Activated CD4-positive, CD25-positive, alpha-beta regulatory T cell treated with anti-CD3 and anti-CD28 coated beads, Interleukin-2, amount 50 U/mL, for 72 hours (primary cell): ENCODE data around the gene NOC4L.
"Not testable (repeated sequence)": the region's sequence is repeated elsewhere in the genome, so short reads cannot be mapped to it uniquely, and the experiment has no call there.

Experiments
- DNase-seq: peaks from one replicate; pipeline ENCODE4 v3.0.0; 2021

Gene NOC4L

GRCh38 chr12:132124766-132125425, 19.4 kb upstream of the NOC4L start:
- no peak for DNase-seq

- DNase-seq: no peak
These were observed 18.5 kb upstream of the NOC4L start for GRCh38 chr12:132125736-132126135.

DNA sequence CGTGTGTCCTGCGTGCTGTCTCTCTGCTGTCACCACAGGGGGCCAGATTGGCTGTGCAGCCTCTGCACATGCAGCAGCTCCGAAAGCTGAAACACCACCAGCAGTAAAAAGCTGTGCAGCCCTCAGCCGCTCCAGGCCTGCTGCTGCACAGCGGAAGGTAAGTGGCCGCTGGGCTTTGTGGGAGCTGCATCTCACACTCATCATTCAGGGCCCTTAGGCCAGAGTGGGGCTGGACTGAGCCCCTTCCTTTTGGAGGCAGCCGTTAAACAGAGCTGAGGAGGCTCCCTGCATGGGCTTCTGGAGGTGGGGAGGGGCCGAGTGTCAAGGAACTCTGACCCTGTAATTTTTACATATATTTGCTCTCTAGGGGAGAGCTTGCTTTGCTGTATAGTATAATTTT, 17.2 kb upstream of the NOC4L start:
- DNase-seq: no peak

- no peak for DNase-seq
These were observed 15.2 kb upstream of the NOC4L start for GRCh38 chr12:132129007-132129406.

DNA sequence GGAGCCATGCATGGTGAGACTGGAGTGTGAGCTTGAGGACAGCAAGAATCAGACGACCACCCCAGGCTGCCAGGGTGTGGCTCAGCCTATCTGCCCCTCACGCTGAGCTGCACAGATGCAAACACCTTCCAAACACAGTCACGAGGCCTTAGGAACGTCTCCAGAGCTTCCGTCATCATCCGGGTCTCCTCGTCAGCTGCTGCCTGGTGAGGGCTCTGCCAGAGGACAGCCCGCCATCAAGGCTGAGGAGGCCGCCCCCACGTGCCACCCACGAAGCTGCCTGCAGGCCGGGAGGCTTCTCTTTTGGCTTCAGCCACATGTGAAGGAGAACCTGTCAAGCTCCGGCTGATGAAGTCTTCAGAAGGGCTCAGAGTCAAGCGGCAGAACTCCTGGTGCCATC, 13.6 kb upstream of the NOC4L start:
- no peak for DNase-seq

DNA sequence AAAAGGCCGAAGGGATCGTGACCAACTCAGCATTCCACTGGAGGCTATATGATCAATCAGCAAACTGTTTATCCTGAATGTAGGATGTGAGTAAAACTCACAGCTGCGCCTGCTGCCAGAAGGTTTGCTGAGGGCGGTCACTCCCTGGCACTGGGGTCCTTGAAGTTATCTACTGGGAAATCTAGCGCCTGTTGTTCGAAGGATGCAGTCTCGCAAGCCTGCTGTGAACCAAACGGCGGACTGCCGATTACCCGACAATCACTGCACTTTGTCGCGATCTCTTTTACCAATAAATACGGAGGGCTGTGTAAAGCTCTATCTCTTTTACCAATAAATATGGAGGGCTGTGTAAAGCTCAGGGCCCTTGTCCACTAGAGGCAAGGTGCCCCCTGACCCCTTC, 13.0 kb upstream of the NOC4L start:
- DNase-seq: no peak

GRCh38 chr12:132131952-132132351, 12.3 kb upstream of the NOC4L start:
- DNase-seq: no peak

DNA sequence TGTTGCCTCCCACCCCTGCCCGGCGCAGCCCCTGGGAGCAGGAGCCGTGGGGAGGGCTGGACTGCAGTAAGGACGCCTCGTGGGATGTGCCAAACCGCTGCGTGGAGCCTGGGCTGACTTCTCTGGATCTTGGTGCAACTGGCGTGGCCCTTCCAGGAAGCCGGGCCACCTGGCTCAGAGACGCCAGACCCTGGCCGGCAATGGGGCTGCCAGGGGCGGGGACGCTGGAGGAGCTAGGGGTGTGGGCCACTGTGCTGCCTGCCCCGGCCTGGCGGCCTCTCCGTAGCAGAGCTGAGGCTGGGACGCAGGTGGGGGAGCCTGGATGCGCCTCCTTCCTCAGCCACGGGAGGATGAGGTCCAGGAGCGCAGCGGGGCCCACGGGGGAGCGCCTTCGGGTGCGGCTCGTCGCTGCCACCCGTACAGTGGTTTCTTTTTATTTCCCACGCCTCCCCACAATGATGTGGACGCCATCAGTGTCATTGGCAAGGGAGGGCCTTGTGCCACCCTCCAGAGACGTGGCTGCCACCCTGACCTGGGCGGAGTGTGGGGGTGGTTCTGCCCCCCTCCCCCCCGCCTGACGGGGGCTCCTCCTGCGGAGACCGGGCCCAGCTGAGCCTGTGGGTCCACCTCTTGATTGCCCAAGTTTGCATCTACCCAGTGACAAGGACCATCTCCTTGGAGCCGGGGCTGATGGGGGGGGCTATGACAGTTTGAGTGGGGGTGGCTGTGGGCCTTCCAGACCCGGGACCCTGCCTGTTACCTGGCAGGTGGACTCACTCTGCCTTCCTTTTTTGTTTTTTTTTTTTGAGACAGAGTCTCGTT, 11.4 kb upstream of the NOC4L start:
- no peak for DNase-seq

DNA sequence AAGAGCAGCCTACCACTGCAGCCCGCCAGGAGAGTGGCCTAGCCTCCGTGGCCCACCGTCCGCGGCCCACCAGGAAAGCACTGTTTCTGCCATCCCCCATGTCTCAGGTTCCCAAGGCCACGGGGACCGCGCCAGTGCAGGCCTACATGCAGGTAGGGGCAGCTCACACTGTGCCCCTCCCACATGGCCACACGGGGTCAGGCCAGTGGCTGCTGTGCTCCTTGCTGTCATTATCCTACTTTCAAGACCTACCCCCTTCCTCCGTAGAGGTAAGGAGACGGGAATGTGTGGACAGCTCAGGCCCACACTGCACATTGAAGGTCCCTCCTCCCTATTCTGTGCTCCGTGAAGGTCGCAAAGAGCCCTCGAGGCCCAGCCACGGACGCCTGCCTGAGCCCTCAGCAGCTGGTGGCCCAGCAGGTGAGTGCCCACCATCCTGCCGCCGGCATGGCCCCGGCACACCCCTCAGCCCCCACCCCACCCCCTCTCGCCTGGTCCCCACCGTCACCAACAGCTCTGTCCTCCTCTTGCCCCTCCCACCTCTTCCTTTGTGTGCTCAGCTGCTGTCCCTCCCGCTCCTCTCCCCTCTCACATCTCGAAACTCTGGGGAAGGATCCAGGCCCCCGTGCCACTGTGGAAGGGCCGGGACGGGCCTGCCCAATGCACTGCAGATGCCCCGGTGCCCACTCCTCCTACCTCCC, 10.2 kb upstream of the NOC4L start:
- no peak for DNase-seq

- not testable (repeated sequence) for DNase-seq
These were observed 9.5 kb upstream of the NOC4L start for GRCh38 chr12:132134653-132135183.

- not testable (repeated sequence) for DNase-seq
These were observed 8.0 kb upstream of the NOC4L start for GRCh38 chr12:132136226-132136625.

DNA sequence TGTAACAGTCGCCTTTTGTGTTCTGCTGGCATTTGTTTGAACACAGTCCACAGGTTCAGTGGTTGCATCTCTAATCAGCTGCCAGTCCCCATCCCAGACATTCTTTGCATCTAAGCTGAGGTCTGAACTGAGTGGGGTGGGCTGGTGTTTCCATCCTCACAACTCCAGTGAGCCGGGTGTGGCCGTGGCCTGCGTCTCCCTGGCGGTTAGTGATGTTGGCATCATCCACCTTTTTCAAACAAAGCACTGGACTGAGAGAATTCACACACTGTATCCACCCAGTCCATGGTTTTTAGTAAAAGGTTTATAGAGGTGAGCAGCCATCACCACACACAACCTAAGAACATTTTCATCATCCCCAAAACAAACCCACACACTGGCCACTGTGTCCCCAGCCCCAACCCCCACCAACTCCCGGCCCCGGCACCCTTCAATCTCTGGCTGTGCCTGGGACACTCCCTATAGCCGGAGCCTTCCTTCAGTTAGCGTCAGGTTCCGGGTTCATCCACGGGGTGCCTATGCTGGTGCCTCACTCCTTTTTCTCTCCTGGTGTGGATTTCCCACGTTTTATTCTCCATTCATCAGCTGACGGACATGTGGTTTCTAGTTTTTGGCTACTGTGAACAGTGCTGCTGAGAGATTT, 6.7 kb upstream of the NOC4L start:
- no peak for DNase-seq

- no peak for DNase-seq
These were observed 5.1 kb upstream of the NOC4L start for GRCh38 chr12:132138941-132139871.

DNA sequence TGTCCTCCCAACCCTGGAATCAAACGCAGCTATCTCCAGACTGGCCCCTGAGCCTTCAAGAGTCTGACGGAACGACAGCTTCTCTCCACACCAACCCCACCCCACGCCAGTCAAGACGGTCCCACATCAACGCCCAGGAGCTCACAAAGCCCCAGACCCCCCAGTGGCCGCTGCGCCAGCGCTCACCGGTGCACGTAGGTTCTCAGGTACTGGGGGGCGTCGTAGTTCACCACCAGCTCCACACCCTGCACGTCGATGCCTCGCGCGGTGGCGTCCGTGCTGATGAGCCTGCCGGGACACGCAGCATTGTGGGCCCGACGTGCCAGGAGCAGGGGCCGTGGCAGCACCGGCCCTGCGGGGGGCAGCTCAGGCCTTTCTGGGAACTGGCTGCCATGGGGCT, 4.3 kb upstream of the NOC4L start:
- no peak for DNase-seq

DNA sequence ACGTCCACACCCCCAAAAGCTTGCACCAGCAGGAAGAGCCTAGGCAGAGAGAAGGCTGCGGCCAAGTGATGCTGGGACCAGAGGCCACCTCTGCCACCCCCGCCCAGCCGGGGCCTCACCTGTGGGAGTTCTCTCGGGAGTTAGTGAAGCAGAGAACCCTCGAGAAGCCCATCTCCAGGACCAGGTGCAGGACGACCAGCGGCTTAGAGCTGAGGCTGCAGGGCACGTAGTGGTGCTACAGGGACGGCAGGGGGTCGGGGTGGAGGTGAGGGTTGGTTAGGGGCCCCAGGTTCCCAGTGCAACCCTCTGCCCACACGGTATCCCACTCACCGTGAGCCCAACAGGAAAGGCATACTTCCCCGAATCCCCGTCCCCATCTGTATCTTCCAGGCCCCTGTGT, 3.8 kb upstream of the NOC4L start:
- DNase-seq: no peak

- no peak for DNase-seq
These were observed 3.1 kb upstream of the NOC4L start for GRCh38 chr12:132140918-132141841.

DNA sequence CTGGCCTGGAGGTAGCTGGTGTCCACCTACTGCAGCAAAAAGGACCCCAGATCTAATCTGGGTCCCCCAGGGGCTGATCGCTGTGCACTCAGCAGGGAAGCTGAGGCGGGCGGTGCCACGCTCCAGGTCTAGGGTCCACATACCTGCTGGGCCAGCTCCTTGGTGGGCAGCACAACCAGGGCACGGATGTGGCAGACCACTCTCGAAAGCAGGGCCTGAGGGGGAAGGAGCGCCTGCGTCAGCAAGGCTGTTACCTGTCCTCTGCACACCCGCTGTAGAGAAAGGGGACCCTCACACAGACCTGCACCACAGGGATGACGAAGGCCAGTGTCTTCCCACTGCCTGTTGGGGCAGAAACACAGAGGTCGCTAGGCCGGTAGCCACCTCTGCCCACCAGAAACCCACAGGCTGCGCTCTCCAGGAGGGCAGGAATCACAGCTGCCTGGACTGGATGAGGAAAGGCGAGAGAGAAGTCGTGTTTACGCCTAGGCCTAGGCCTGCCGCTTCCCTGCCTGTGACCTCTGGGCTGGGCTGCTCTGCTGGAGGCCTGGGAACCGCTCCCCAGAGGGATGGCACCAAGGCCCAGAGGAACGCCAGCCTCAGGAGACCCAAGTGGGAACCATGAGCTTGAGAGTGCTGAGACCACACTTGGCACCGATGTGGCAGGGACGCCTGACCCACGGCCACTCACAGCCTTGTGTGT, 2.1 kb upstream of the NOC4L start:
- no peak for DNase-seq

DNA sequence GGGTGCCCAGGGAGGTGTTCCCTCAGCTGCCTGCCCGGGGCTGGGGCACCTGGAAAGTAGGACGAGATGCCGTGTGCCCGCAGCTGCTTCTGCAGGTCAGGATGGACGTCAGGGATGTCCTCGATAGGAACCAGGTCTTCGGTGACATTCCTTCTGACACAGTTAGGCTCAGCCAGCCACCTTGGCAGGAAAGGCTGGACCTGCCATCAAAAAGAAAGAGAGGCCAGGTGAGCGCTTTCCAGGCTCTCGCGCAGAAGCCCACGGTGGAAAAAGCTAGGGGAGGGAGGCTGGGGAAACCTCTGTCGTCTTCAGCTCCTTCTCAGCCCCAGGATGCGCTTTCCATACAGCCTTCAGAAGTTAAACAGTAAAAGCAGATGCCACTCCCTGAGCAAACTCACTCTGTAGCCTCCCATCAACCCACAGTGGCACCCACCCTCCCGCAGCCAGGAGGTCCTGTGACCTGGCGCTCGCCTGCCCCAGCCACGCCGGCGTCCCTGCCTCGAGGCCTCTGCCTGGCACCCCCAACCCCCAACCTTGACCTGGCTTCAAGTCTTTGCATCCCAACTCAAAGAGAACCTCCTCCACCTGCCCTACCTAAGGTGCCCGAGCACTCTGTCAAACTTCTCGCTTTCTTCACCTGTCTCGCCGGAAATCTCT, 1.4 kb upstream of the NOC4L start:
- DNase-seq: no peak

DNA sequence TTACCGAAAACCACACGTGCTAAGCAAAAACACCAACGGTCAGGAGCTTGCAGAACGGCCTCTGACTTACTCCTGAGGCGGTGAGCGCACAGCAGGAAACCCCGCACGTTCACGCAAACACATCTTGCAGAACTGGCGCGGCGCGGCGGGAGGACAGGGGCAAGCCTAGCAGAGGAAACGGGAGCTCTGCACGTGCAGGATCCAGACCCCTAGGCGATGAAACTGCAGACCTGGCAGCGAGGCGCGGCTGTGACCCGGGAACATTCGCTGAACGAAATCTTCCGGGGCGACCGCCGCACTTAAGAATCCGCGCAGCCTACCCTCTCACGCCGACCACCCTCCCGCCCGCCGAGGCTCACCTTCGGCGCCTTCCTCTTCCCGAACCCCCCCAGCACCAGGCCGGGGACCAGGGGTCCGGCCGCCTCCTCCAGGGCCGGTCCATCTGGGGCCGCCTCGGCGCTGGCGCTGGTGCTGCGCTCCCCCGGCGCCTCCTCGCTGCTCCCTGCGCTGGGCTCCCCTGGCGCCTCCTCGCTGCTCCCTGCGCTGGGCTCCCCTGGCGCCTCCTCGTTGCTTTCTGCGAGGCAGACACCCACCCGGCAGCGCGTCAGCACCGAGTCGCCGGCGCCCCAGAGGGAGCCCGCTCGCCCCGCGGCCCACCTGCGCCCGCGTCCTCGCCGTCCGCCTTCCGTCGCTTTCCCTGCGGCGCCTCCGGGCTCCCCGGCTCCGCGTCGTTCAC, 753 bp upstream of the NOC4L start:
- no peak for DNase-seq
